ENCODE measurements around the gene MCTP1. TPM values are rescaled to one million over a fixed set of nuclear protein-coding genes. Genes with fewer than 3 reads are reported as not detected.

The MCTP1 gene
- polyA plus RNA-seq, 3 donors = 34.4 to 72.9 (median 55.5) TPM

DNA sequence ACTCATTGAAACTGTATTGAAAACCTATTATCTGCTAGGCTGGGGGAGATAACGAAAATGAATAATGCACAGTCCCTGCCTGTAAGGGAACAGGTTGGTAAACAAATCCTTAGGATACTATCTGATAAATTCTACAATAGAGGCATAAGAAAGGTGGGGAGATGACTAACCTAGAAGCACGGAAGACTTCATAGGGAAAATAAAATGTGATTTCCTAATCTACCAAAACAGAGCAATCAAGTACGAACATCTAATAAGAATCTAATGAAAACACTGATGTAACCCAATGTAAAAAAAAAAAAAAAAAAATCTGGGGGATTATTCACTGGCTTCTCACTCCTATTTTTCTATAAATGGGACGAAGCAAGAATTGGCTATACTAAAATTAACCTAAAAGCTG lies 542.0 kb downstream of the MCTP1 start:
- Mint-ChIP-seq H3K4me3 (no peak overlapping the region), H3K27ac (no peak overlapping the region), H3K27me3 (ENCODE audit: low read depth in 3 of 3) (peaks cover 0 to 3% (median 0%) of the 10 kb centered on the region in 3 donors), H3K4me1 (peaks cover 11% of the 10 kb centered on the region), H3K36me3 (peaks cover 28 to 34% of the 10 kb centered on the region in 2 donors), H3K9me3 (peaks cover 0 to 1% (median 0%) of the 10 kb centered on the region in 7 donors)
- DNase-seq = no peak
- Histone ChIP-seq H3K4me3 (replicated peaks in 1 of 3; ENCODE audit: low read depth in 2 of 3, low read length in 3 of 3) (no peak overlapping the region), H3K27me3 (ENCODE audit: control insufficient read depth in 2 of 2, insufficient read depth in 2 of 2, low read length in 2 of 2) (no peaks in the 10 kb centered on the region), H3K9ac (ENCODE audit: insufficient read depth, low read length, poor library complexity, severe bottlenecking) (no peak overlapping the region), H3K4me1 (ENCODE audit: control insufficient read depth in 1 of 2, insufficient read depth in 2 of 2, low read length in 2 of 2) (peaks cover 6 to 7% of the 10 kb centered on the region in 2 donors), H3K79me2 (ENCODE audit: insufficient read depth, low read length) (no peaks in the 10 kb centered on the region), H2AFZ (ENCODE audit: insufficient read depth, low read depth, low read length, poor library complexity, severe bottlenecking) (no peak overlapping the region), H4K20me1 (ENCODE audit: insufficient read depth, low read length) (peaks cover 7% of the 10 kb centered on the region), H3K36me3 (replicated peaks in 1 of 2; ENCODE audit: control insufficient read depth in 1 of 2, insufficient read depth in 2 of 2, low read length in 2 of 2) (peaks cover 2 to 24% of the 10 kb centered on the region in 2 donors), H3K9me3 (replicated peaks in 1 of 2; ENCODE audit: control insufficient read depth in 1 of 2, insufficient read depth in 1 of 2, low read length in 2 of 2) (no peaks in the 10 kb centered on the region), H3K27ac (ENCODE audit: low read depth in 1 of 2, low read length in 2 of 2) (no peak overlapping the region), H3K4me2 (replicated peaks; ENCODE audit: extremely low read depth, low read length, poor library complexity, severe bottlenecking) (no peak overlapping the region)
- TF ChIP-seq, protein P1, sequence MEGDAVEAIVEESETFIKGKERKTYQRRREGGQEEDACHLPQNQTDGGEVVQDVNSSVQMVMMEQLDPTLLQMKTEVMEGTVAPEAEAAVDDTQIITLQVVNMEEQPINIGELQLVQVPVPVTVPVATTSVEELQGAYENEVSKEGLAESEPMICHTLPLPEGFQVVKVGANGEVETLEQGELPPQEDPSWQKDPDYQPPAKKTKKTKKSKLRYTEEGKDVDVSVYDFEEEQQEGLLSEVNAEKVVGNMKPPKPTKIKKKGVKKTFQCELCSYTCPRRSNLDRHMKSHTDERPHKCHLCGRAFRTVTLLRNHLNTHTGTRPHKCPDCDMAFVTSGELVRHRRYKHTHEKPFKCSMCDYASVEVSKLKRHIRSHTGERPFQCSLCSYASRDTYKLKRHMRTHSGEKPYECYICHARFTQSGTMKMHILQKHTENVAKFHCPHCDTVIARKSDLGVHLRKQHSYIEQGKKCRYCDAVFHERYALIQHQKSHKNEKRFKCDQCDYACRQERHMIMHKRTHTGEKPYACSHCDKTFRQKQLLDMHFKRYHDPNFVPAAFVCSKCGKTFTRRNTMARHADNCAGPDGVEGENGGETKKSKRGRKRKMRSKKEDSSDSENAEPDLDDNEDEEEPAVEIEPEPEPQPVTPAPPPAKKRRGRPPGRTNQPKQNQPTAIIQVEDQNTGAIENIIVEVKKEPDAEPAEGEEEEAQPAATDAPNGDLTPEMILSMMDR (IDR thresholded peaks at IDR 0.05) = no peak
- no CpG with 5 or more reads among the region's 4 CpGs for WGBS (ENCODE audit: insufficient coverage)
- intact Hi-C loops (cut with micrococcal nuclease) = no loop called here

- Histone ChIP-seq H3K27me3 (ENCODE audit: control insufficient read depth in 2 of 2, insufficient read depth in 2 of 2, low read length in 2 of 2) (no peaks in the 10 kb centered on the region), H3K27ac (ENCODE audit: low read depth in 1 of 2, low read length in 2 of 2) (no peak overlapping the region), H3K4me3 (replicated peaks in 1 of 3; ENCODE audit: low read depth in 2 of 3, low read length in 3 of 3) (no peak overlapping the region), H3K4me1 (ENCODE audit: control insufficient read depth in 1 of 2, insufficient read depth in 2 of 2, low read length in 2 of 2) (no peaks in the 10 kb centered on the region), H3K9me3 (replicated peaks in 1 of 2; ENCODE audit: control insufficient read depth in 1 of 2, insufficient read depth in 1 of 2, low read length in 2 of 2) (no peaks in the 10 kb centered on the region), H3K79me2 (ENCODE audit: insufficient read depth, low read length) (no peaks in the 10 kb centered on the region), H2AFZ (ENCODE audit: insufficient read depth, low read depth, low read length, poor library complexity, severe bottlenecking) (no peak overlapping the region), H3K36me3 (replicated peaks in 1 of 2; ENCODE audit: control insufficient read depth in 1 of 2, insufficient read depth in 2 of 2, low read length in 2 of 2) (peaks cover 2 to 21% of the 10 kb centered on the region in 2 donors), H4K20me1 (ENCODE audit: insufficient read depth, low read length) (no peaks in the 10 kb centered on the region), H3K4me2 (replicated peaks; ENCODE audit: extremely low read depth, low read length, poor library complexity, severe bottlenecking) (no peak overlapping the region), H3K9ac (ENCODE audit: insufficient read depth, low read length, poor library complexity, severe bottlenecking) (no peak overlapping the region)
- Mint-ChIP-seq H3K4me3 (no peak overlapping the region), H3K27ac (no peak overlapping the region), H3K9me3 (no peaks in the 10 kb centered on the region), H3K4me1 (peaks cover 2% of the 10 kb centered on the region), H3K27me3 (ENCODE audit: low read depth in 3 of 3) (peaks cover 0 to 3% (median 0%) of the 10 kb centered on the region in 3 donors), H3K36me3 (peaks cover 26 to 29% of the 10 kb centered on the region in 2 donors)
- TF ChIP-seq, protein P1 (IDR thresholded peaks at IDR 0.05) = no peak
- DNase-seq = no peak
- intact Hi-C loops (cut with micrococcal nuclease) = no loop called here
- WGBS (ENCODE audit: insufficient coverage) = 92% methylated on average over 2 of the region's 2 CpGs
Observed at GRCh38 chr5:94740286-94740685, 544.6 kb downstream of the MCTP1 start.
